HG03045 (cell line): ENCODE data around the gene ZNF350.
"Not testable (repeated sequence)": the region's sequence is repeated elsewhere in the genome, so short reads cannot be mapped to it uniquely, and the experiment has no call there.

Experiments
- ATAC-seq: cut with Tn5 transposase; IDR thresholded peaks from one replicate; pipeline ENCODE4 v1.9.1; 2021; ENCODE audit warnings: mild to moderate bottlenecking, moderate library complexity; ENCODE audit not compliant: unreplicated experiment

ZNF350 gene

GRCh38 chr19:51986309-51987291 is at the start of gene ZNF350:
Gene ZNF350, minus strand, starts transcription at chr19:51986840. Its CDS starts 12,480 bp downstream, at chr19:51974360.
- peak; percentile 70 for ATAC-seq

GRCh38 chr19:52034051-52034728 is 47.5 kb upstream of the ZNF350 start:
- no peak for ATAC-seq

GRCh38 chr19:52028780-52029123 is 42.1 kb upstream of the ZNF350 start:
- no peak for ATAC-seq

GRCh38 chr19:52028027-52028779 is 41.6 kb upstream of the ZNF350 start, which contains the start of gene ZNF614:
Gene ZNF614, minus strand, starts transcription at chr19:52028379. Its CDS starts 2,634 bp downstream, at chr19:52025745.
- ATAC-seq = peak; percentile 84

GRCh38 chr19:52026255-52026990 is 39.8 kb upstream of the ZNF350 start:
- ATAC-seq = not testable (repeated sequence)

GRCh38 chr19:52024478-52024877 is 37.8 kb upstream of the ZNF350 start:
- ATAC-seq = not testable (repeated sequence)

GRCh38 chr19:52022193-52022592 is 35.6 kb upstream of the ZNF350 start:
- ATAC-seq = no peak

- ATAC-seq = no peak
Observed at GRCh38 chr19:52020506-52020905, 33.9 kb upstream of the ZNF350 start.

- no peak for ATAC-seq
Observed at GRCh38 chr19:52010674-52011073, 24.0 kb upstream of the ZNF350 start.

GRCh38 chr19:52007806-52008557 is 21.3 kb upstream of the ZNF350 start, which contains the start of gene ZNF615:
Gene ZNF615, minus strand, starts transcription at chr19:52008211. Its CDS starts 4,500 bp downstream, at chr19:52003711.
- peak; percentile 87 for ATAC-seq

GRCh38 chr19:52007451-52007805 is 20.8 kb upstream of the ZNF350 start:
- no peak for ATAC-seq

GRCh38 chr19:51994048-51994644 is 7.5 kb upstream of the ZNF350 start:
- ATAC-seq = no peak

- ATAC-seq = no peak
Observed at GRCh38 chr19:51993422-51993821, 6.8 kb upstream of the ZNF350 start.

- no peak for ATAC-seq
Observed at GRCh38 chr19:51983361-51983760, 3.3 kb downstream of the ZNF350 start.

GRCh38 chr19:51980926-51981325 is 5.7 kb downstream of the ZNF350 start:
- ATAC-seq = not testable (repeated sequence)

GRCh38 chr19:51980116-51980736 is 6.4 kb downstream of the ZNF350 start:
- no peak for ATAC-seq

- no peak for ATAC-seq
Observed at GRCh38 chr19:51978882-51979281, 7.8 kb downstream of the ZNF350 start.

- ATAC-seq = no peak
Observed at GRCh38 chr19:51977346-51977745, 9.3 kb downstream of the ZNF350 start.

- ATAC-seq = no peak
Observed at GRCh38 chr19:51976852-51977251, 9.8 kb downstream of the ZNF350 start.
